ENCODE measurements around the gene FADS3. TPM values are rescaled to one million over a fixed set of nuclear protein-coding genes. Genes with fewer than 3 reads are reported as not detected.

FADS3 gene
- total and polyA plus RNA-seq, 2 donors (not counting 3 experiments of a cell fraction or from before 2014, with no cell fraction given): 216 to 346 TPM

DNA sequence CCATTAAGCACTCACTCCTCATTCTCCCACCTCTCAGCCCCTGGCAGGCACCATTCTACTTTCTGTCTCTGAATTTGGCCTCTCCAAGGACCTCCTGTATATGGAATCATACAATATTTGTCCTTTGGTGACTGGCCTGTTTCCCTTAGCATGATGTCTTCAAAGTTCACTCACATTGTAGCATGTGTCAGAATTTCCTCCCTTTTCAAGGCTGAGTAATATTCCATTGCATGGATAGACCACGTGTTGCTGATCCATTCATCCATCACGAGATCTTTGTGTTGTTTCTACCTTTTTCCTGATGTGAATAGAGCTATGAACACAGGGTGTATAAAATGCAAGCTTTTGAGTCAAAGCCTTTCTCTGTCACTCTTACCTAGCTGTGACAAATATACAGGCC, 51.6 kb downstream of the FADS3 start:
- no peak overlapping the region for H3K9ac ChIP-seq (replicated peaks; ENCODE audit: extremely low read depth, insufficient read depth, low read length)
- ChIA-PET CTCF (interaction anchor here (1.2 to 3.2 kb wide), 2 partner anchors 10 to 42 kb away, joined by 3 to 11 read pairs; no protein-coding TSS in a partner anchor), POLR2A (interaction anchor here (1.0 kb wide), 1 partner anchor 50 kb away, joined by 3 read pairs; no protein-coding TSS in a partner anchor)
- H3K36me3 ChIP-seq (ENCODE audit: control insufficient read depth in 2 of 2, extremely low read depth in 1 of 2, insufficient read depth in 2 of 2, low read length in 2 of 2): peaks cover 38 to 42% of the 10 kb centered on the region in 2 experiments
- H3K9me1 ChIP-seq (replicated peaks; ENCODE audit: control insufficient read depth, extremely low read depth, insufficient read depth, low read length): no peaks in the 10 kb centered on the region
- H3K9me3 ChIP-seq (replicated peaks; ENCODE audit: control insufficient read depth, insufficient read depth, low read length): no peaks in the 10 kb centered on the region
- TF ChIP-seq MYC (IDR thresholded peaks at IDR 0.05; ENCODE audit: low read depth, low read length) (no peak), FOS (IDR thresholded peaks at IDR 0.05; ENCODE audit: borderline replicate concordance, insufficient read depth, low read length) (no peak), JUN (IDR thresholded peaks at IDR 0.05; ENCODE audit: borderline replicate concordance, insufficient read depth, insufficient read length, low read depth) (no peak), POLR2AphosphoS5 (IDR thresholded peaks at IDR 0.05; ENCODE audit: insufficient read depth, low read depth, low read length) (no peak), EZH2 (IDR thresholded peaks at IDR 0.05; ENCODE audit: borderline replicate concordance, low read depth, low read length, severe bottlenecking) (no peak), POLR2A (IDR thresholded peaks at IDR 0.05; ENCODE audit: low read depth, low read length) (no peak), GATA2 (IDR thresholded peaks at IDR 0.05; ENCODE audit: insufficient read depth, insufficient read length, low read depth, low read length) (no peak)
- TF ChIP-seq, protein P1, sequence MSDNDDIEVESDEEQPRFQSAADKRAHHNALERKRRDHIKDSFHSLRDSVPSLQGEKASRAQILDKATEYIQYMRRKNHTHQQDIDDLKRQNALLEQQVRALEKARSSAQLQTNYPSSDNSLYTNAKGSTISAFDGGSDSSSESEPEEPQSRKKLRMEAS (IDR thresholded peaks at IDR 0.05; ENCODE audit: insufficient read depth, insufficient read length): no peak
- TF ChIP-seq, protein P2, sequence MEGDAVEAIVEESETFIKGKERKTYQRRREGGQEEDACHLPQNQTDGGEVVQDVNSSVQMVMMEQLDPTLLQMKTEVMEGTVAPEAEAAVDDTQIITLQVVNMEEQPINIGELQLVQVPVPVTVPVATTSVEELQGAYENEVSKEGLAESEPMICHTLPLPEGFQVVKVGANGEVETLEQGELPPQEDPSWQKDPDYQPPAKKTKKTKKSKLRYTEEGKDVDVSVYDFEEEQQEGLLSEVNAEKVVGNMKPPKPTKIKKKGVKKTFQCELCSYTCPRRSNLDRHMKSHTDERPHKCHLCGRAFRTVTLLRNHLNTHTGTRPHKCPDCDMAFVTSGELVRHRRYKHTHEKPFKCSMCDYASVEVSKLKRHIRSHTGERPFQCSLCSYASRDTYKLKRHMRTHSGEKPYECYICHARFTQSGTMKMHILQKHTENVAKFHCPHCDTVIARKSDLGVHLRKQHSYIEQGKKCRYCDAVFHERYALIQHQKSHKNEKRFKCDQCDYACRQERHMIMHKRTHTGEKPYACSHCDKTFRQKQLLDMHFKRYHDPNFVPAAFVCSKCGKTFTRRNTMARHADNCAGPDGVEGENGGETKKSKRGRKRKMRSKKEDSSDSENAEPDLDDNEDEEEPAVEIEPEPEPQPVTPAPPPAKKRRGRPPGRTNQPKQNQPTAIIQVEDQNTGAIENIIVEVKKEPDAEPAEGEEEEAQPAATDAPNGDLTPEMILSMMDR (IDR thresholded peaks at IDR 0.05; ENCODE audit: extremely low read depth in 1 of 2, insufficient read depth in 1 of 2, low read depth in 1 of 2, low read length in 2 of 2): no peak
- FAIRE-seq (no peak), DNase-seq (ENCODE audit: low read depth, low spot score) (no peak)
- peaks cover 58% of the 10 kb centered on the region for H3K79me2 ChIP-seq (ENCODE audit: control insufficient read depth, insufficient read depth, low read length)
- no peaks in the 10 kb centered on the region for H4K20me1 ChIP-seq (replicated peaks; ENCODE audit: control insufficient read depth, extremely low read depth, insufficient read depth, low read length)
- no peak overlapping the region for H3K4me3 ChIP-seq (replicated peaks in 1 of 3; ENCODE audit: insufficient read depth in 1 of 3, low read depth in 1 of 3, low read length in 3 of 3)
- BruUV-seq (replicated peaks): no TSS peak
- intact Hi-C loops (cut with micrococcal nuclease): no loop called here
- H3K27me3 ChIP-seq (ENCODE audit: control insufficient read depth in 2 of 2, insufficient read depth in 2 of 2, low read length in 2 of 2): no peaks in the 10 kb centered on the region
- H3K4me2 ChIP-seq (ENCODE audit: insufficient read depth, low read length): no peak overlapping the region
- dilution Hi-C loops (cut with MboI; ENCODE audit: extremely low pct_ligation_motif_present, low sequenced_read_pairs): no loop called here
- peaks cover 12% of the 10 kb centered on the region for H3K4me1 ChIP-seq (ENCODE audit: control insufficient read depth, extremely low read depth, insufficient read depth, low read length)
- H2AFZ ChIP-seq (ENCODE audit: low read depth, low read length): no peak overlapping the region
- no peak overlapping the region for H3K27ac ChIP-seq (ENCODE audit: insufficient read depth, low read depth, low read length)
